ENCODE results near the gene TXNDC11. TPM values are rescaled to one million over a fixed set of nuclear protein-coding genes. Genes with fewer than 3 reads are reported as not detected.

Gene TXNDC11
- total RNA-seq, 4 donors from 2014 or later: 41.2 to 56.5 (median 49.0) TPM

DNA sequence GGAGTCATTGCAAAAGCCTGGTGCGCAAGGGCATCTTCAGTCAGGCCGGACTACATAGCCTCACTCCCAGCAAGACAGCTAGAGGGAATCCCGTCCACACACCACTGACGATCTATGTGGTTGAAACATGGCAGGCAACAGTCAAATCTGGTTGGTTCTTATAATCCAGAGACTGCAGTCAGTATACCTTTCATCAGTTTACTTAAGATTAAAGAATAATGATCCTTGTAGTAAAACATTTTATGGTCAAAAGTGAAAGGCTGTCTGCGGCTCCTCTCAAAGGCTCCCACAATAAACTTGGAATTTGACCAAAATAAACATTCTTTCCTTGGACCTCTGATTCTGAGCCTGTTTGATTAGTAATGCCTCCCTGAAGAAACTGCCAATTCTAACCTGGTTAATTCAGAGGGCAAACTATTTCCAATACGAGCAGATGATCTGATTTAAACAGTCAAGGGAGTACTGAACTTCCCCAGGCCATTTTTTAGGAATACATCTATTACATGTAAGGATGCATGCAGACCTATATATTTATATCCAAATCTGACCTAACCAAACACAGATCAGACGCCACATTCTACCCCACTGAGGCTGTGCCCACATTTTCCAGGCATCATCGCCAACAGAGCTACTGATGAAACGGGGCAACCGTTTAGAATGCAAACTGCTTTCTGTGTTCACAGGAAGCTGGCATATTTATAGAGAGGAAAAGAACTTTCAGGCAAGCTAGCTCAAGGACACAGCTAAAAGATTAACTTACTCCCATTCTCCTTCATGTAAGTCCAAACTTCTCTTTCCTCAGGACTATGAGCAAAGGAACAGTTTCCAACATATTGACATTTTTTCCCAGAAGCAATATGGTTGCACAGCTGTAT is 15.3 kb upstream of the TXNDC11 start:
- TF ChIP-seq CTCF (IDR thresholded peaks at IDR 0.05; ENCODE audit: low read depth): no peak

GRCh38 chr16:11756248-11756647 is 13.6 kb upstream of the TXNDC11 start:
- TF ChIP-seq CTCF (IDR thresholded peaks at IDR 0.05; ENCODE audit: low read depth): no peak

- TF ChIP-seq CTCF (IDR thresholded peaks at IDR 0.05; ENCODE audit: low read depth): no peak
These were observed 12.5 kb upstream of the TXNDC11 start for GRCh38 chr16:11755022-11755760.

GRCh38 chr16:11752856-11753255 is 10.2 kb upstream of the TXNDC11 start:
- no peak for TF ChIP-seq CTCF (IDR thresholded peaks at IDR 0.05; ENCODE audit: low read depth)

- TF ChIP-seq CTCF (IDR thresholded peaks at IDR 0.05; ENCODE audit: low read depth): no peak
These were observed 7.4 kb upstream of the TXNDC11 start for GRCh38 chr16:11750056-11750455.

DNA sequence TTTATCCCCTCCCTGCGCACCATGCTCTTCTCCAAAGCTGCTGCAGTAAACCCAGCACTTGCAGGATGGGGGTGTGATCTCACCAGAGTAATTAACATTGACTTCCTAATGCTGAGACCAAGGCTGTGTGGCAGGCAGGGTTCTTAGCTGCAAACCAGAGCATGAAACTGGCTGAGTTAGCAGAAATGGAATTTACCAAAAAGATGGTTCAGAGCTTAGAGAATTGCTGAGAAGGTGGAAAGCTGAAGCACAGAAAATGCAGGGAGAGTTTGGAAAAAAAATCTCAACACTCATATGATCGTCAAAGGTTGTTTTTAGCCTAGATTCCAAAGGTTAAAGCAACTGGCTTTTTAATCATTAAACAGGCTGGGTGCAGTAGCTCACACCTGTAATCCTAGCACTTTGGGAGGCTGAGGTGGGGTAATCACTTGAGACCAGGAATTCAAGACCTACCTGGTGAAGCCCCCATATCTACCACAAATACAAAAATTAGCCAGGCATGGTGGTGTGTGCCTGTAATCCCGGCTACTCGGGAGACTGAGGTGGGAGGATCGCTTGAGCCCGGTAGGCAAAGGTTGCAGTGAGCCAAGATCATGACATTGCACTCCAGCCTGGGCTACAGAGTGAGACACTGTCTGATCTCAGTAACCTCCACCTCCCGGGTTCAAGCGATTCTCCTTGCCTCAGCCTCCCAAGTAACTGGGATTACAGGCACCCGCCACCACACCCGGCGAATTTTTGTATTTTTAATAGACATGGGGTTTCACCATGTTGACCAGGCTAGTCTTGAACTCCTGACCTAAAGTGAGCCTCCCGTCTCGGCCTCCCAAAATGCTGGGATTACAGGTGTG is 6.0 kb upstream of the TXNDC11 start:
- TF ChIP-seq CTCF (IDR thresholded peaks at IDR 0.05; ENCODE audit: low read depth): no peak

All from subcutaneous adipose tissue (tissue), 4 donors.